ENCODE results near the gene ZNF740.

DNA sequence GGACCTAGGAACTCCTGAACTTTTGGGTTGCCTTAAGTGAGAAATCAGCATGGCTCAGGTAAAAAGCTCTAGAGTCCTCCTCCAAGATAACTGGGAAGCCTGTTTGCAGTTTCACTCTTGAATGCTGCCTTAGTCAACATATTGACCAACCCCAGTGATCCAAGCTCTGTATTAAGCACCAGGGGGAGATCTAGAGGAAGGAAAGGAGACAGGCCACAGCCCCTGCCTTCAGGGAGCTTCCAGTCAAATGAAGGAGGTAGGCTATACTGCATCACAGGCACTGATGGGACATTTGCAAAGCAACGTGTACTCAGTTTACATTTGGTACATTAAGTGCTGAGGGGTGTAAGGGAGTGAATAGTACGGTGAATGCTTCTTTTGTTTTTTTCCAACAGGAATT is 1.4 kb downstream of the ZNF740 start:
- TF ChIP-seq, protein P1, sequence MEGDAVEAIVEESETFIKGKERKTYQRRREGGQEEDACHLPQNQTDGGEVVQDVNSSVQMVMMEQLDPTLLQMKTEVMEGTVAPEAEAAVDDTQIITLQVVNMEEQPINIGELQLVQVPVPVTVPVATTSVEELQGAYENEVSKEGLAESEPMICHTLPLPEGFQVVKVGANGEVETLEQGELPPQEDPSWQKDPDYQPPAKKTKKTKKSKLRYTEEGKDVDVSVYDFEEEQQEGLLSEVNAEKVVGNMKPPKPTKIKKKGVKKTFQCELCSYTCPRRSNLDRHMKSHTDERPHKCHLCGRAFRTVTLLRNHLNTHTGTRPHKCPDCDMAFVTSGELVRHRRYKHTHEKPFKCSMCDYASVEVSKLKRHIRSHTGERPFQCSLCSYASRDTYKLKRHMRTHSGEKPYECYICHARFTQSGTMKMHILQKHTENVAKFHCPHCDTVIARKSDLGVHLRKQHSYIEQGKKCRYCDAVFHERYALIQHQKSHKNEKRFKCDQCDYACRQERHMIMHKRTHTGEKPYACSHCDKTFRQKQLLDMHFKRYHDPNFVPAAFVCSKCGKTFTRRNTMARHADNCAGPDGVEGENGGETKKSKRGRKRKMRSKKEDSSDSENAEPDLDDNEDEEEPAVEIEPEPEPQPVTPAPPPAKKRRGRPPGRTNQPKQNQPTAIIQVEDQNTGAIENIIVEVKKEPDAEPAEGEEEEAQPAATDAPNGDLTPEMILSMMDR (IDR thresholded peaks at IDR 0.05): no peak
- no peak for TF ChIP-seq POLR2A (IDR thresholded peaks at IDR 0.05)

Data from esophagus squamous epithelium (tissue), 4 donors.